Body of pancreas (tissue), 4 donors: ENCODE results near the gene SFT2D2. TPM values are rescaled to one million over a fixed set of nuclear protein-coding genes. Genes with fewer than 3 reads are reported as not detected.

Source experiments
- ATAC-seq: fragments of 150-250 bp; one replicate; pipeline ENCODE4 v1.9.1; 2016
- DNase-seq, 4 donors: peaks; one replicate each; pipeline ENCODE4 v3.0.0-alpha.2; 2019
- H3K27ac ChIP-seq, 4 donors: fragments of 200-600 bp; sonication (generic); 1 replicate in 3 of 4; 2 replicates in 1 of 4; pipeline versions ENCODE4 v1.5.1 to v1.6.1; 2016 to 2019; ENCODE audit warnings: mild to moderate bottlenecking in 1 of 4, mixed read lengths in 1 of 4, moderate library complexity in 1 of 4
- H3K27me3 ChIP-seq, 2 donors: fragments of 200-600 bp; sonication (generic); one replicate each; pipeline ENCODE4 v1.6.0; 2016; ENCODE audit warnings: mild to moderate bottlenecking in 1 of 2
- H3K36me3 ChIP-seq, 2 donors: fragments of 200-600 bp; sonication (generic); replicated peaks in 1 of 2; 2 replicates each; pipeline ENCODE4 v1.5.1; 2016; ENCODE audit warnings: low read depth in 2 of 2; ENCODE audit not compliant: insufficient read depth in 1 of 2
- H3K4me1 ChIP-seq: fragments of 200-600 bp; sonication (generic); one replicate; pipeline ENCODE4 v1.6.0; 2016
- H3K4me3 ChIP-seq, 2 donors: fragments of 200-600 bp; sonication (generic); 1 replicate in 1 of 2; 2 replicates in 1 of 2; pipeline ENCODE4 v1.5.1; 2016 to 2019
- H3K9me3 ChIP-seq, 3 donors: fragments of 200-600 bp; sonication (generic); 1 replicate in 2 of 3; 2 replicates in 1 of 3; pipeline ENCODE4 v1.5.1; 2016
- POLR2A ChIP-seq, 3 donors: fragments of 450-650 bp; IDR thresholded peaks; one replicate each; pipeline ENCODE4 v1.6.1; 2016; ENCODE audit warnings: antibody characterized with exemption in 3 of 3, mild to moderate bottlenecking in 2 of 3
- WGBS, 2 donors: methylation state at CpG; one replicate each; pipeline ENCODE4 v1.1.5; 2017; 5-methylcytosine and 5-hydroxymethylcytosine counted together
- intact Hi-C: fragments of 100-400 bp; cut with DNase I; formaldehyde crosslinking; loops from one replicate; pipeline ENCODE4 v1.15.1; 2023
- total RNA-seq, 2 donors: library from RNA; depleted of rRNA; stranded (reverse); fragments of >200 nt; gene quantifications; one replicate each; pipeline ENCODE4 v1.1.0, GENCODE V29; 2016
- TF ChIP-seq, protein P1 (sequence below), 7 experiments: fragments of 450-650 bp in 4 of 7; fragments of 200-600 bp in 3 of 7; sonication (generic) in 3 of 7; IDR thresholded peaks; one replicate each; pipeline ENCODE4 v1.5.1; 2016 to 2019; ENCODE audit warnings: antibody characterized with exemption in 7 of 7

The SFT2D2 gene
- total RNA-seq, 2 donors from 2014 or later = 13.8 to 19.5 TPM

DNA sequence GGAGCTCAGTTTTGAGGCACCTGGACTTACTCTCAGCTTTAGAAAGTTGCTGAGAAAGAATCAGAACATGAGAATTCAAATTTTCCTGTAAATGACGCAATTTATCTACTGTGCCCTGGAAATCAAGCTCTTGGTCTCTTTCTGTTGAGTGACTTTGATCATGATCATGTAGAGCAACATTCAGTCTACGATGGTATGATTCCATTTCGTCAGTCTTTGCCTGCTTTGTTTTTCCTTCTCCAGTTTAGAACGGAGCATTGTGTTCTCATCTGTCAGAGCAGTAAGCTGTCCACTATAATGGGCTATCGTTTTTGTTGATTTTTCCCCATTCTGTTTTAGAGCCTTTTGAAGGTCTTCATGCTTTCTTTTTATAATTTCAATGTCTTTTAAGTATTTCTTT, 20.7 kb downstream of the SFT2D2 start:
- TF ChIP-seq POLR2A (IDR thresholded peaks at IDR 0.05) = no peak
- TF ChIP-seq, protein P1, sequence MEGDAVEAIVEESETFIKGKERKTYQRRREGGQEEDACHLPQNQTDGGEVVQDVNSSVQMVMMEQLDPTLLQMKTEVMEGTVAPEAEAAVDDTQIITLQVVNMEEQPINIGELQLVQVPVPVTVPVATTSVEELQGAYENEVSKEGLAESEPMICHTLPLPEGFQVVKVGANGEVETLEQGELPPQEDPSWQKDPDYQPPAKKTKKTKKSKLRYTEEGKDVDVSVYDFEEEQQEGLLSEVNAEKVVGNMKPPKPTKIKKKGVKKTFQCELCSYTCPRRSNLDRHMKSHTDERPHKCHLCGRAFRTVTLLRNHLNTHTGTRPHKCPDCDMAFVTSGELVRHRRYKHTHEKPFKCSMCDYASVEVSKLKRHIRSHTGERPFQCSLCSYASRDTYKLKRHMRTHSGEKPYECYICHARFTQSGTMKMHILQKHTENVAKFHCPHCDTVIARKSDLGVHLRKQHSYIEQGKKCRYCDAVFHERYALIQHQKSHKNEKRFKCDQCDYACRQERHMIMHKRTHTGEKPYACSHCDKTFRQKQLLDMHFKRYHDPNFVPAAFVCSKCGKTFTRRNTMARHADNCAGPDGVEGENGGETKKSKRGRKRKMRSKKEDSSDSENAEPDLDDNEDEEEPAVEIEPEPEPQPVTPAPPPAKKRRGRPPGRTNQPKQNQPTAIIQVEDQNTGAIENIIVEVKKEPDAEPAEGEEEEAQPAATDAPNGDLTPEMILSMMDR (IDR thresholded peaks at IDR 0.05) = no peak
- H3K36me3 ChIP-seq = peaks cover 0 to 8% of the 10 kb centered on the region in 2 donors
- WGBS, 2 donors = 84 to 89% methylated on average over 5 of the region's 5 CpGs
- peaks cover 13% of the 10 kb centered on the region for H3K4me1 ChIP-seq
- intact Hi-C loops = no loop called here
- ATAC-seq (no peak), DNase-seq (no peak)
- H3K27ac ChIP-seq = no peak overlapping the region
- H3K9me3 ChIP-seq = no peaks in the 10 kb centered on the region
- no peaks in the 10 kb centered on the region for H3K27me3 ChIP-seq
- H3K4me3 ChIP-seq = no peak overlapping the region

DNA sequence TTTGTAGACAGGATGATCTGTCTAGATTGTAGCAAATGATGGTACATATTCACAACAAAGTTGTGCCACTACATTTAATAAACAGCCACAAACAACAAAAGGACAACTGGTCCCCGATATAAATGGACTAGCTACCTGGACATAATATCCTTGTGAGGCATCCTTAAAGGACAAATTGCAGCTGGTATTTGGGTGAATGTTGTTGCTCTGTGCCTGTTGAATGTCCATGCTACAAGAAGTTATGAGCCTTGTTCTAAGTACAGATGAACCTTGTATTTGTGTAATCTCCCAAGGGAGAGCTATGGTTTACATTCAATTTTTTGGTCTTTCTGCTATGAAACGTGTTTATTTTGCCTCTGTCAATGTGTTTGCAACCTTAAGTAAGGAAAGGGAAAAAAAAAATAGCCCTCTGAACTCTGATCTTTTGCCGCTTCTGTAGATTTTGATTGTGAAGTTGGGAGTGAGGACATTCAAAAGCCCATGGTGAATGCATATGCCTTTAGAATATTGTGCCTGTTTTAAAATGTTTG, 26.5 kb downstream of the SFT2D2 start:
- Histone ChIP-seq H3K9me3 (peaks cover 0 to 13% (median 0%) of the 10 kb centered on the region in 3 donors), H3K36me3 (peaks cover 0 to 4% of the 10 kb centered on the region in 2 donors), H3K27me3 (no peaks in the 10 kb centered on the region), H3K27ac (no peak overlapping the region), H3K4me3 (no peak overlapping the region), H3K4me1 (no peaks in the 10 kb centered on the region)
- DNase-seq (no peak), ATAC-seq (no peak)
- intact Hi-C loops = no loop called here
- TF ChIP-seq, protein P1 (IDR thresholded peaks at IDR 0.05) = no peak
- TF ChIP-seq POLR2A (IDR thresholded peaks at IDR 0.05) = no peak
- WGBS, 2 donors = 73 to 74% methylated on average over 3 of the region's 3 CpGs

DNA sequence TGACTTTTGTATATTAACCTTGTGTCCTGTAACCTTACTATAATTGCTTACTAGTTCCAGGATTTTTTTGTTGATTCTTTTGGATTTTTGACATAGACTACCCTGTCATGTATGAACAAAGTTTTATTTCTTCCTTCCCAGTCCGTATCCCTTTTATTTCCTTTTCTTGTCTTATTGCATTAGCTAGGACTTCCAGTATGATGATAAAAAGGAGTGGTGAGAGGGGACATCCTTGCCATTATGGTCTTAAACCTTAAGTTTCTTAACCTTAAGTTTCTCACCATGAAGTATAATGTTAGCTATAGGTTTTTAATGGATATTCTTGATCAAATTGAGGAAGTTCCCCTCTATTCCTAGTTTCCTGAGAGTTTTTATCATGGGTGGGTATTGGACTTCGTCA, 30.4 kb downstream of the SFT2D2 start:
- ATAC-seq = no peak
- no peak overlapping the region for H3K27ac ChIP-seq
- 93 to 100% methylated on average over 2 of the region's 2 CpGs for WGBS, 2 donors
- H3K36me3 ChIP-seq = no peaks in the 10 kb centered on the region
- no peak for DNase-seq
- H3K4me1 ChIP-seq = peaks cover 2% of the 10 kb centered on the region
- peaks cover 0 to 13% (median 0%) of the 10 kb centered on the region in 3 donors for H3K9me3 ChIP-seq
- no peak overlapping the region for H3K4me3 ChIP-seq
- intact Hi-C loops = no loop called here
- TF ChIP-seq, protein P1 (IDR thresholded peaks at IDR 0.05) = no peak
- no peak for TF ChIP-seq POLR2A (IDR thresholded peaks at IDR 0.05)
- no peaks in the 10 kb centered on the region for H3K27me3 ChIP-seq

DNA sequence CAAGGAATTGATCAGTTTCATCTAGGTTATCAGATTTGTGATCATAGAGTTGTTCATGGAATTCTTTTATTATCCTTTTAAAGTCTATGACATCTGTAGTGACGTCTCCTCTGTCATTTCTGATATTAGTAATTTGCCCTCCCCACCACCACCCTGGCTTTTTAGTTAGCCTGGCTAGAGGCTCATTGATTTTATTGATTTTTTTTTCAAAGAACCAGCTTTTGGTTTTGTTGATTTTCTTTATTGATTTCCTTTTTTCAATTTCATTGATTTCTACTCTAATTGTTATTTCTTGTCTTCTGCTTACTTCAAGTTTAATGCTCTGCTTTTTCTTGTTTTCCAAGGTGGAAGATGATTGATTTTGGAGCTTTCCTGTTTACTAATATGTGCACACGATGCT, 31.6 kb downstream of the SFT2D2 start:
- Histone ChIP-seq H3K36me3 (no peaks in the 10 kb centered on the region), H3K9me3 (peaks cover 0 to 13% (median 0%) of the 10 kb centered on the region in 3 donors), H3K27me3 (no peaks in the 10 kb centered on the region), H3K4me3 (no peak overlapping the region), H3K4me1 (peaks cover 9% of the 10 kb centered on the region), H3K27ac (no peak overlapping the region)
- WGBS, 2 donors = 48 to 76% methylated on average over 2 of the region's 2 CpGs
- no peak for ATAC-seq
- no peak for DNase-seq
- intact Hi-C loops = no loop called here
- TF ChIP-seq, protein P1 (IDR thresholded peaks at IDR 0.05) = no peak
- TF ChIP-seq POLR2A (IDR thresholded peaks at IDR 0.05) = no peak

DNA sequence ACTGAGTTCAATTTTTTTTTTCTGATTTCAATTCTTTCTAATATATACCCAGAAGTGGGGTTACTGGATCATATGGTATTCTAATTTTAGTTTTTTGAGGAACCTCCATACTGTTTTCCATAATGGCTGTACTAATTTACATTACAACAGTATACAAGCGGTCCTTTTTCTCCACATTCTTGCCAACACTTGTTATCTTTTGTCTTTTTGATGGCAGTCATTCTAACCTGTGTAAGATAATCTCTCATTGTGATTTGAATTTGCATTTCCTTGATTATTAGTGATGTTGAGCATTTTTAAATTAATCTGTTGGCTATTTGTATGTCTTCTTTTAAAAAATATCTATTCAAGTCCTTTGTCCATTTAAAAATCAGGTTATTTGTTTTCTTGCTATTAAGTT, 33.8 kb downstream of the SFT2D2 start:
- peaks cover 0 to 13% (median 0%) of the 10 kb centered on the region in 3 donors for H3K9me3 ChIP-seq
- no peaks in the 10 kb centered on the region for H3K27me3 ChIP-seq
- no peak overlapping the region for H3K4me3 ChIP-seq
- H3K4me1 ChIP-seq = peaks cover 9% of the 10 kb centered on the region
- 97 to 100% methylated on average over 1 of the region's 1 CpG for WGBS, 2 donors
- intact Hi-C loops = no loop called here
- no peak overlapping the region for H3K27ac ChIP-seq
- H3K36me3 ChIP-seq = no peaks in the 10 kb centered on the region
- TF ChIP-seq, protein P1 (IDR thresholded peaks at IDR 0.05) = no peak
- TF ChIP-seq POLR2A (IDR thresholded peaks at IDR 0.05) = no peak
- DNase-seq = no peak
- no peak for ATAC-seq
